Measurements from ENCODE around the gene VAV3.

The VAV3 gene

GRCh38 chr1:107867897-107868296 is 97.1 kb downstream of the VAV3 start:
- no peak for TF ChIP-seq CTCF (IDR thresholded peaks at IDR 0.05; ENCODE audit: low read depth, low read length, missing control alignments)
- no peak overlapping the region for H3K4me3 ChIP-seq (ENCODE audit: low read depth, low read length)
- in situ Hi-C loops (cut with HindIII; ENCODE audit: low sequenced_read_pairs), result no loop called here
- no peak for DNase-seq (ENCODE audit: low read depth)

GRCh38 chr1:107867422-107867821 is 97.6 kb downstream of the VAV3 start:
- in situ Hi-C loops (cut with HindIII; ENCODE audit: low sequenced_read_pairs), result no loop called here
- H3K4me3 ChIP-seq (ENCODE audit: low read depth, low read length), result no peak overlapping the region
- no peak for TF ChIP-seq CTCF (IDR thresholded peaks at IDR 0.05; ENCODE audit: low read depth, low read length, missing control alignments)
- no peak for DNase-seq (ENCODE audit: low read depth)

GRCh38 chr1:107866870-107867269 is 98.1 kb downstream of the VAV3 start:
- DNase-seq (ENCODE audit: low read depth), result no peak
- no peak for TF ChIP-seq CTCF (IDR thresholded peaks at IDR 0.05; ENCODE audit: low read depth, low read length, missing control alignments)
- H3K4me3 ChIP-seq (ENCODE audit: low read depth, low read length), result no peak overlapping the region
- in situ Hi-C loops (cut with HindIII; ENCODE audit: low sequenced_read_pairs), result no loop called here

DNA sequence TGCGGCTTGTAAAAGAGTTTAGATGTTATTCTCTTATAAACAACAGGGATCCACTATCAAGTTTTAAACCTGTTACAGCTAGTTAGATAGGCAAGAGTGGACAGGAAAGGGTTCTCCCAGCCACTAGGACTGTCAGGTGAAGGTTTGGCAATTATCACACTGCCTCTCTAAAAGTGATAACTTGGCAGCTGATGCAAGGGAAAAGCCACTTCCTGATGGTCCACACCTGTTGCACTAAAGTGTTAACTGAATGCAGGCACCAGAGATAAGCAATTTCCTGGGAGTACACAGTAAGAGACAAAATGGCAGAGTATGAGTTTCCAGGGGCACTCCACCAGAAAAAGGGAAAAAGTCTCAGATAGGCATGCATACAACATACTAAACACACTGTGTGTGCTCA is 99.4 kb downstream of the VAV3 start:
- H3K4me3 ChIP-seq (ENCODE audit: low read depth, low read length), result no peak overlapping the region
- TF ChIP-seq CTCF (IDR thresholded peaks at IDR 0.05; ENCODE audit: low read depth, low read length, missing control alignments), result no peak
- in situ Hi-C loops (cut with HindIII; ENCODE audit: low sequenced_read_pairs), result no loop called here
- DNase-seq (ENCODE audit: low read depth), result no peak

GRCh38 chr1:107863342-107863741 is 101.6 kb downstream of the VAV3 start:
- no peak for TF ChIP-seq CTCF (IDR thresholded peaks at IDR 0.05; ENCODE audit: low read depth, low read length, missing control alignments)
- DNase-seq (ENCODE audit: low read depth), result no peak
- H3K4me3 ChIP-seq (ENCODE audit: low read depth, low read length), result no peak overlapping the region
- in situ Hi-C loops (cut with HindIII; ENCODE audit: low sequenced_read_pairs), result no loop called here

DNA sequence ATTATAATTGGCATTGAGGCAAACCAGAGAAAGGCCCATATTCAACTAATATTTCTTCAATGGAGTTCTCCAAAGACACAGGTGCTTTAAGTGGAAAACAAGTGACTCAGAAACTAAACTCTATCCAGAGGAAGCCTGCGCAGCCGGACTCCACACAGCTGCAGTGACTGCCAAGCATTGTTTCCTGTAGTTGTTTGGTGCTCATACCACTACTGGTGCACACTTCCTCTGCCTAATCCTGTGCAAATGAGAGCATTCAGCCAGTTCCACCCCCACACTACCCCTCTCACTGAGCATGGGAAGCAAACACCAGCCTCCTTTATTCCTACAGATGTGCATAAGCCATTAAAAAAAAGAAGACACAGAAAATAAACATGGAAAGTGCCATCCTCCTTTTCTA is 102.9 kb downstream of the VAV3 start:
- TF ChIP-seq CTCF (IDR thresholded peaks at IDR 0.05; ENCODE audit: low read depth, low read length, missing control alignments), result no peak
- in situ Hi-C loops (cut with HindIII; ENCODE audit: low sequenced_read_pairs), result no loop called here
- no peak overlapping the region for H3K4me3 ChIP-seq (ENCODE audit: low read depth, low read length)
- DNase-seq (ENCODE audit: low read depth), result no peak

DNA sequence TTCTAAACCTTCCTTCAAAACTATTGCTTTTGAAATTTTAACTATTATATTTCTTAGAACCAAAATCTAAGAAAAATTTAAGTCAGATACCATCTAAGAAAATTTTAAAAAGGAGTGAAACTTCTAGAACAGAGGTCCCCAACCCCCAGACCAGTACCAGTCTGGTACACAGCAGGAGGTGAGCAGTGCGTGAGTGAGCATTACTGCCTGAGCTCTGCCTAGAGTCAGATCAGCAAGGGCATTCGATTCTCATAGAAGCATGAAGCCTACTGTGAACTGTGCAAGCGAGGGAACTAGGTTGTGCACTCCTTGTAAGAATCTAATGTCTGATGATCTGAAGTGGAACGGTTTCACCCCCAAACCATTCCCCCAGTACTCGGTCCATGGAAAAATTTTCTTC is 106.7 kb downstream of the VAV3 start:
- in situ Hi-C loops (cut with HindIII; ENCODE audit: low sequenced_read_pairs), result no loop called here
- DNase-seq (ENCODE audit: low read depth), result no peak
- H3K4me3 ChIP-seq (ENCODE audit: low read depth, low read length), result no peak overlapping the region
- TF ChIP-seq CTCF (IDR thresholded peaks at IDR 0.05; ENCODE audit: low read depth, low read length, missing control alignments), result no peak
